CD8-positive, alpha-beta memory T cell (primary cell): ENCODE measurements around the gene TRAF1. TPM values are rescaled to one million over a fixed set of nuclear protein-coding genes. Genes with fewer than 3 reads are reported as not detected.

Experiments
- CTCF ChIA-PET: fragments of 350-600 bp; sonication (Branson Sonifier 250); formaldehyde crosslinking; loops from one replicate; lab custom pipeline; 2021; ENCODE audit warnings: antibody characterized with exemption; lab: Charles Lee
- POLR2A ChIA-PET: fragments of 350-600 bp; sonication (Branson Sonifier 250); formaldehyde crosslinking; loops from one replicate; lab custom pipeline; 2021; ENCODE audit warnings: antibody characterized with exemption; lab: Charles Lee
- DNase-seq, 5 donors: peaks; one replicate each; pipeline versions ENCODE4 v3.0.0 to v3.0.0-alpha.2; 2020 to 2022; ENCODE audit warnings: mixed read lengths in 1 of 5
- H3K27ac ChIP-seq: one replicate; pipeline ENCODE4 v1.7.0; 2013; ENCODE audit warnings: low read depth, mild to moderate bottlenecking, low read length, moderate library complexity
- H3K27me3 ChIP-seq: 2 replicates; pipeline ENCODE4 v1.7.0; 2013; ENCODE audit warnings: low read length, mild to moderate bottlenecking; ENCODE audit not compliant: insufficient read depth, poor library complexity, severe bottlenecking
- H3K36me3 ChIP-seq: 2 replicates; pipeline ENCODE4 v1.7.0; 2013; ENCODE audit warnings: mild to moderate bottlenecking, low read length, moderate library complexity; ENCODE audit not compliant: insufficient read depth
- H3K4me1 ChIP-seq: 2 replicates; pipeline ENCODE4 v1.7.0; 2013; ENCODE audit warnings: mild to moderate bottlenecking, low read length, moderate library complexity; ENCODE audit not compliant: insufficient read depth
- H3K4me3 ChIP-seq: 2 replicates; pipeline ENCODE4 v1.7.0; 2013; ENCODE audit warnings: mild to moderate bottlenecking, low read length
- H3K9me3 ChIP-seq: 2 replicates; pipeline ENCODE4 v1.7.0; 2013; ENCODE audit warnings: mild to moderate bottlenecking, low read length
- H3K27ac Mint-ChIP-seq, 8 donors: one replicate each; pipeline ENCODE4 v1.8.0; 2020 to 2021; ENCODE audit warnings: mixed read lengths in 8 of 8, mild to moderate bottlenecking in 6 of 8, inconsistent platforms in 3 of 8, moderate library complexity in 3 of 8
- H3K27me3 Mint-ChIP-seq, 2 donors: one replicate each; pipeline ENCODE4 v1.8.0; 2020 to 2021; ENCODE audit warnings: mixed read lengths in 2 of 2, mild to moderate bottlenecking in 1 of 2, moderate library complexity in 1 of 2
- H3K36me3 Mint-ChIP-seq, 3 donors: one replicate each; pipeline ENCODE4 v1.8.0; 2020 to 2021; ENCODE audit warnings: mixed read lengths in 3 of 3, inconsistent platforms in 1 of 3, mild to moderate bottlenecking in 1 of 3
- H3K4me1 Mint-ChIP-seq, 3 donors: one replicate each; pipeline ENCODE4 v1.8.0; 2020 to 2021; ENCODE audit warnings: mixed read lengths in 3 of 3, inconsistent platforms in 1 of 3, mild to moderate bottlenecking in 1 of 3
- H3K4me3 Mint-ChIP-seq, 7 donors: one replicate each; pipeline ENCODE4 v1.8.0; 2020 to 2021; ENCODE audit warnings: mixed read lengths in 7 of 7, mild to moderate bottlenecking in 6 of 7, moderate library complexity in 4 of 7, inconsistent platforms in 2 of 7
- H3K9me3 Mint-ChIP-seq, 5 donors: one replicate each; pipeline ENCODE4 v1.8.0; 2020 to 2022; ENCODE audit warnings: mixed read lengths in 5 of 5, mild to moderate bottlenecking in 3 of 5, moderate library complexity in 2 of 5, inconsistent platforms in 1 of 5
- polyA plus RNA-seq: library from polyadenylated mRNA; unstranded; fragments of 300-500 nt; fragmentation: Illumina TruSeq; gene quantifications from one replicate; pipeline ENCODE4 v1.2.3, GENCODE V29; 2021
- total RNA-seq, 2 experiments: library from RNA; stranded (reverse); gene quantifications; one replicate each; pipeline ENCODE4 v1.2.3, GENCODE V29; 2021

Gene TRAF1
- total and polyA plus RNA-seq, 3 experiments from 2014 or later, result 12.1 to 322 (median 316) TPM

DNA sequence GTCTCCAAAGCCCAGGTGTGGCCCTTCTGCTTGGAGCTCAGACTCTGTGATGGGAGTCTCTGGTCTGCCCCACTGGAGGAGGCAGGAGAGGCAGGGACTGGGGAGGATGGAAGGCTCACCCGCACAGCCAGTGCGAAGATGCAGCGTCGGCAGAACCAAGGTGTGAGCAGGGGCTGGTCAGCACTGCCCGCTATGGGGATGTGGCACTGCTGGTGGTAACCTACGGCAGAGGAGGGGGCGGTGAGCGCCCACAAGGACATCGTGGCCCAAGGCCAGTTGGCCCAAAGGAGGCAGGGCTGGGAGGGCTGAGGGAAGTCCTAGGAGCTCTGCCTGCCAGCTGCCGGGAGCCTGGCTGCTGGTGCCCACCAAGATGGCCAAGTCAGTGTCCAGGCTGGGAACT is 56.9 kb downstream of the TRAF1 start:
- peaks cover 0 to 2% of the 10 kb centered on the region in 2 donors for H3K27me3 Mint-ChIP-seq
- H3K4me1 Mint-ChIP-seq, result peaks cover 15 to 51% (median 25%) of the 10 kb centered on the region in 3 donors
- Histone ChIP-seq H3K4me3 (no peak overlapping the region), H3K36me3 (peaks cover 45% of the 10 kb centered on the region), H3K4me1 (peaks cover 15% of the 10 kb centered on the region), H3K27me3 (no peaks in the 10 kb centered on the region), H3K9me3 (no peaks in the 10 kb centered on the region), H3K27ac (peak overlapping the region; percentile 88)
- H3K4me3 Mint-ChIP-seq, result peak overlapping the region in 5 of 7 donors; percentile 37 to 98 (median 92)
- DNase-seq, result peak in 1 of 5 donors; percentile 47
- ChIA-PET POLR2A (interaction anchor here (0.6 to 4.7 kb wide), 9 partner anchors 15 to 223 kb away, joined by 3 to 37 read pairs (median 4); no protein-coding TSS in a partner anchor), CTCF (interaction anchor here (1.1 to 19.5 kb wide), 22 partner anchors 9 to 202 kb away, joined by 3 to 363 read pairs (median 8); partner anchors contain the start of genes PSMD5 and TRAF1)
- H3K36me3 Mint-ChIP-seq, result peaks cover 3 to 73% (median 5%) of the 10 kb centered on the region in 3 donors
- H3K9me3 Mint-ChIP-seq, result no peaks in the 10 kb centered on the region
- peak overlapping the region in 7 of 8 donors; percentile 61 to 98 (median 96) for H3K27ac Mint-ChIP-seq

DNA sequence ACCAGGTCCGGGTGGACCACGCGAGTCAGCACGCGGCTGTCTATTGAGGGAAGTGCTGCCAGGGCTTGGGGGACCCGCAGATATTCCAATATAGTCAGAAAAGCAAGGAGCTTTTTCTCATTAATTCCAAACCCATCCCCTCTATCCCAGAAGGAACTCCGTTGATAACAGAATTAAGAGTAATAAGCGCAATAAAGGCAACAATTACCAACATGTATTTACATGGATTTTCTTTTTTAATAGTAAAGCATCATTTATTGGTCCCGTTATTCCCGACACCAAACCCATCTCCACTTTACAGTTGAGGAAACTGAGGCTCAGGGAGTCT is 57.3 kb downstream of the TRAF1 start:
- Mint-ChIP-seq H3K36me3 (peaks cover 3 to 70% (median 5%) of the 10 kb centered on the region in 3 donors), H3K4me1 (peaks cover 15 to 48% (median 21%) of the 10 kb centered on the region in 3 donors), H3K27me3 (peaks cover 0 to 2% of the 10 kb centered on the region in 2 donors), H3K9me3 (no peaks in the 10 kb centered on the region), H3K4me3 (peak overlapping the region; percentile 92 to 98 (median 93)), H3K27ac (peak overlapping the region; percentile 94 to 98 (median 96))
- DNase-seq, result no peak
- Histone ChIP-seq H3K9me3 (no peaks in the 10 kb centered on the region), H3K4me1 (peaks cover 15% of the 10 kb centered on the region), H3K36me3 (peaks cover 43% of the 10 kb centered on the region), H3K4me3 (peak overlapping the region; percentile 67), H3K27me3 (no peaks in the 10 kb centered on the region), H3K27ac (peak overlapping the region; percentile 88)
- ChIA-PET POLR2A (interaction anchor here (0.6 to 4.7 kb wide), 9 partner anchors 15 to 222 kb away, joined by 3 to 37 read pairs (median 4); no protein-coding TSS in a partner anchor), CTCF (interaction anchor here (0.8 to 19.5 kb wide), 26 partner anchors 9 to 302 kb away, joined by 3 to 363 read pairs (median 5); partner anchors contain the start of genes PSMD5 and TRAF1)

DNA sequence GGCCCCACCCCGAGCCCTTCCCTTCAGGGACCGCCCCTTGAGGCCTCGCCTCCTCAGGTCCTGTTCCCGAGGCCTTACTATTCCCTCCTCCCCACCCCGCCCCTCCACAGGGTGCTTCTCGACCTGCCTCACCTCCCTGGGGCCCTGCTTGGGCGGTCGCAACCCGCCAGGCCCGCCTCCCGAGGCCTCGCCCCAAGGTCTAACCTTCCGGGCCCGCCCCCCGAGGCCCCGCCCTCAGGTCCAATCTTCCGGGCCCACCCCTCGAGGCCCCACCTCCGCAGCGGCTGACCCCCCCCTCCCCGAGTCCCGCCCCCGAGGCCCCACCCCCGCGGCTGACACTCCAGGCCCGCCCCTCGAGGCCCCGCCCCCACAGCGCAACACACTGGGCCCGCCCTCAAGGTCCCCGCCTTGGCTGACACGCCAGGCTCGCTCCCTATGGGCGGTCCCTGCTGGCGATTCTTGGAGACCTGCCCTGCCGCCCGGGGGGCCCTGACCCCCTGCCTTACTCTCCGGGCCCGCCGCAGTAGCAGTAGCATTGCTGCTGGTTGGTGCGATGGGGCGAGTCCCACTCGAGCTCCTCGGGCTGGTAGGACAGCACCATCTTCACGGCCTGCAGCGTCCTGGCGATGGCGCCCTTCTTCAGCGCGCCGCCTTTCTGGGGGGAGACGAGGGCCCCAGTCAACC is 57.8 kb downstream of the TRAF1 start:
- Histone ChIP-seq H3K4me1 (peaks cover 15% of the 10 kb centered on the region), H3K27me3 (no peaks in the 10 kb centered on the region), H3K9me3 (no peaks in the 10 kb centered on the region), H3K4me3 (peak overlapping the region; percentile 68), H3K27ac (peak overlapping the region; percentile 88), H3K36me3 (peaks cover 38% of the 10 kb centered on the region)
- ChIA-PET POLR2A (interaction anchor here (0.6 to 4.7 kb wide), 12 partner anchors 8 to 222 kb away, joined by 3 to 37 read pairs (median 5); partner anchors contain the start of gene PHF19), CTCF (interaction anchor here (0.6 to 19.5 kb wide), 27 partner anchors 9 to 302 kb away, joined by 3 to 363 read pairs (median 5); partner anchors contain the start of genes PSMD5 and TRAF1)
- Mint-ChIP-seq H3K36me3 (peaks cover 3 to 70% (median 7%) of the 10 kb centered on the region in 3 donors), H3K9me3 (no peaks in the 10 kb centered on the region), H3K27ac (peak overlapping the region; percentile 94 to 98 (median 96)), H3K4me3 (peak overlapping the region; percentile 92 to 98 (median 93)), H3K27me3 (no peaks in the 10 kb centered on the region), H3K4me1 (peaks cover 13 to 43% (median 20%) of the 10 kb centered on the region in 3 donors)
- peak; percentile 93 to 99 (median 96) for DNase-seq

DNA sequence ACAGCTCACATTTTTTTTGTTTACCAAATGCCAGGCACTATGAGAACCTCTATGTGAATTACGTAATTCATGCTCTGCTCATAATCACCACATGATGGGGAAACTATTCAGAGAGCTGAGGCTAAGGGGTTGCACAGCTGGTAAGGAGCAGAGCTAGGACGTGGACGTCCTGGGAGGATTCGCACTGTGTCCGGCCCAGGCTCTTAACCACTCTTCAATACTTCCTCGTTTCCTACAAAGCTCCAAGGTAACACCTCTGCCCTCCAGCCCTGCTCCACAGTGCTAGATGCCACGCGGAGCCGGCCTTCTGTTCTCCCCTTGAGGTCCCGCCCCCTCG is 58.3 kb downstream of the TRAF1 start:
- ChIA-PET CTCF (interaction anchor here (0.8 to 19.5 kb wide), 18 partner anchors 8 to 303 kb away, joined by 3 to 363 read pairs (median 6); partner anchors contain the start of gene TRAF1), POLR2A (interaction anchor here (0.7 to 4.7 kb wide), 9 partner anchors 8 to 75 kb away, joined by 3 to 37 read pairs (median 8); partner anchors contain the start of genes FBXW2 and PHF19)
- H3K27me3 ChIP-seq, result no peaks in the 10 kb centered on the region
- no peaks in the 10 kb centered on the region for H3K9me3 ChIP-seq
- H3K4me3 ChIP-seq, result peak overlapping the region; percentile 68
- Mint-ChIP-seq H3K9me3 (no peaks in the 10 kb centered on the region), H3K27me3 (no peaks in the 10 kb centered on the region), H3K36me3 (peaks cover 3 to 69% (median 7%) of the 10 kb centered on the region in 3 donors), H3K27ac (peak overlapping the region; percentile 40 to 94 (median 86)), H3K4me3 (peak overlapping the region; percentile 65 to 98 (median 73)), H3K4me1 (peaks cover 8 to 38% (median 18%) of the 10 kb centered on the region in 3 donors)
- H3K27ac ChIP-seq, result peak overlapping the region; percentile 55
- H3K36me3 ChIP-seq, result peaks cover 33% of the 10 kb centered on the region
- peaks cover 15% of the 10 kb centered on the region for H3K4me1 ChIP-seq
- no peak for DNase-seq

DNA sequence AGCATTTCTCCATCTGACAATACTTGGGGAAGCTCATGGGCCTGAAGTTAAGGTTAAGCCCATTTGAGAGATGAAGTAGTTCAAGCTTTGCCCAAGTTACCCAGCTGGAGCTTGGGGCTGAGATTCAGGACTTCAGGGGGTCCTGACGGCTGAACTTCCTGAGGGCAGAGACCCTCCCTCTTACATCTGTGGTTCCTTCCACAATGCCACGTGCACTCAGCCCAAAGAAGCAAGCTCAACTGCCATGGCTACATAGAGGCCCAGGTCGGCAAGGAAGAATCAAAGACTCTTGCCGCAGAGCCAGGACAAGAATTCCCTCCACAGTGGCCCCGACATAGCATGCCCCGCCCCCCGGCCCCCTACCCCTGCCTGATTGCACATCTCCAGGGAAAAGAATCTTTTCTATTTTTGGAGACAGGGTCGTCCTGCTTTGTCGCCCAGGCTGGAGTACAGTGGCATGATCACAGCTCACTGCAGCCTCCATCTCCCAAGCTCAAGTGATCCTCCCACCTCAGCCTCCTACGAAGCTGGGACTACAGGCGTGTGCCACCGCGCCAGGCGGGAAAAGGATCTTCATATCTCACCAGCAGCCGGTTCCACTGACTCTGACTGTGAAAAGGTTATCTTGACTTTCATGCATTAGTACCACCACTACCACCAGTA is 58.8 kb downstream of the TRAF1 start:
- no peaks in the 10 kb centered on the region for H3K27me3 ChIP-seq
- peaks cover 3 to 69% (median 10%) of the 10 kb centered on the region in 3 donors for H3K36me3 Mint-ChIP-seq
- peak overlapping the region; percentile 68 for H3K4me3 ChIP-seq
- peaks cover 30% of the 10 kb centered on the region for H3K36me3 ChIP-seq
- H3K9me3 ChIP-seq, result no peaks in the 10 kb centered on the region
- H3K27me3 Mint-ChIP-seq, result no peaks in the 10 kb centered on the region
- H3K27ac Mint-ChIP-seq, result peak overlapping the region; percentile 51 to 94 (median 86)
- H3K4me1 ChIP-seq, result peaks cover 15% of the 10 kb centered on the region
- no peaks in the 10 kb centered on the region for H3K9me3 Mint-ChIP-seq
- no peak for DNase-seq
- H3K4me1 Mint-ChIP-seq, result peaks cover 8 to 33% (median 13%) of the 10 kb centered on the region in 3 donors
- H3K4me3 Mint-ChIP-seq, result peak overlapping the region in 6 of 7 donors; percentile 65 to 98 (median 82)
- H3K27ac ChIP-seq, result peak overlapping the region; percentile 55
- CTCF ChIA-PET, result interaction anchor here (0.8 to 19.5 kb wide), 12 partner anchors 8 to 303 kb away, joined by 3 to 363 read pairs (median 8); partner anchors contain the start of gene TRAF1
- POLR2A ChIA-PET, result interaction anchor here (0.6 to 4.7 kb wide), 8 partner anchors 9 to 75 kb away, joined by 3 to 37 read pairs (median 8); partner anchors contain the start of genes FBXW2 and PHF19

DNA sequence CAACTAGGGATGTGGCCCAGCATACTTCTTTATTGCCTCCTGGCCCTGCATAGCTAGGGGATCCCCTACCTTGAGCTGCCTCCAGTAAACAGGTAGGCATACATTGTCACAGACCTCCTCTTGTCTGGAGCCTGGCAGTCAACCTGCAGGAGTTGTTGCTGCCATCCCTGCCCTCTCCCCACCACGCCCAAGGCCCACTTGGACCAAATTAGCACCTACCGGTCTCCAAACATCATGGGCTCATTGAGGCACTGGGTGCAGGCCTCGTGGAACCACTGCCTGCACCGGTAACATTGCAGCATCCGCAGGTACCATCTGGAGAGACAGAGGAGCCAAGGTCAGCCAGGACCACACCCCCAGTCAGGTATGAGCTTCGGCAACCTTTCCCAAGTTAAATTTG is 59.9 kb downstream of the TRAF1 start:
- Mint-ChIP-seq H3K4me1 (peaks cover 8 to 28% (median 12%) of the 10 kb centered on the region in 3 donors), H3K36me3 (peaks cover 0 to 72% (median 8%) of the 10 kb centered on the region in 3 donors), H3K9me3 (no peaks in the 10 kb centered on the region), H3K27me3 (no peaks in the 10 kb centered on the region), H3K4me3 (no peak overlapping the region), H3K27ac (peak overlapping the region in 2 of 8 donors; percentile 2 to 94)
- H3K27me3 ChIP-seq, result no peaks in the 10 kb centered on the region
- H3K9me3 ChIP-seq, result no peaks in the 10 kb centered on the region
- ChIA-PET CTCF (interaction anchor here (1.6 to 19.5 kb wide), 4 partner anchors 20 to 111 kb away, joined by 9 to 363 read pairs (median 12); partner anchors contain the start of gene TRAF1), POLR2A (interaction anchor here (4.7 kb wide), 1 partner anchor 25 kb away, joined by 37 read pairs; no protein-coding TSS in a partner anchor)
- H3K4me3 ChIP-seq, result no peak overlapping the region
- H3K36me3 ChIP-seq, result peaks cover 35% of the 10 kb centered on the region
- H3K27ac ChIP-seq, result no peak overlapping the region
- H3K4me1 ChIP-seq, result peaks cover 15% of the 10 kb centered on the region
- no peak for DNase-seq

DNA sequence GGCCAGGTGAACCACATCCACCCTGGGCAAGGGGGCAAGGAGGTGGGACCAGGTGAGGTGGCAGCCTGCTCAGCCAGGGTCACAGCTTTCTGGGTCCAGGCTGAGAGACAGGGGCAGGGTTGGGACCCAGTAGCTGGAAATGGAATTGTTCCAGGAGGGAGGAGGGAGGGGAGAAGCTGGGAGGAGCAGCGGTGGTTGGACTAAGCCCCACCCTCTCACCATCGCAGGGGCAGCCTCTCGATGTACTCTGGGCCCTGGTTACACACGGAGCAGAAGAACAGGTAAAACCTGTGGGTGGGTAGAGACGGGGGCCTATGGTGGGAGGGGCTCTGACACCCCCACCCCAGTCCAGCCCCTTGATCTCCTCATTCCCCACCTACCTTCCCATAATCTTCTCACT is 60.8 kb downstream of the TRAF1 start:
- Histone ChIP-seq H3K36me3 (peaks cover 44% of the 10 kb centered on the region), H3K27ac (no peak overlapping the region), H3K27me3 (no peaks in the 10 kb centered on the region), H3K9me3 (no peaks in the 10 kb centered on the region), H3K4me3 (no peak overlapping the region), H3K4me1 (peaks cover 15% of the 10 kb centered on the region)
- Mint-ChIP-seq H3K4me1 (peaks cover 8 to 23% (median 12%) of the 10 kb centered on the region in 3 donors), H3K4me3 (no peak overlapping the region), H3K27ac (peak overlapping the region in 1 of 8 donors; percentile 46), H3K36me3 (peaks cover 0 to 73% (median 11%) of the 10 kb centered on the region in 3 donors), H3K9me3 (no peaks in the 10 kb centered on the region), H3K27me3 (no peaks in the 10 kb centered on the region)
- POLR2A ChIA-PET, result interaction anchor here (1.0 kb wide), 1 partner anchor 24 kb away, joined by 3 read pairs; no protein-coding TSS in a partner anchor
- no peak for DNase-seq
- CTCF ChIA-PET, result interaction anchor here (1.0 to 19.5 kb wide), 4 partner anchors 19 to 116 kb away, joined by 3 to 363 read pairs (median 3); partner anchors contain the start of genes PSMD5 and TRAF1
